HCT116 (cell line): Measurements from ENCODE around the gene PHOSPHO1. TPM values are rescaled to one million over a fixed set of nuclear protein-coding genes. Genes with fewer than 3 reads are reported as not detected.

ENCODE experiments used
- ATAC-seq: fragments of 200-7000 bp; cut with Tn5 transposase; 2 replicates; pipeline ENCODE4 v1.9.1; 2020; ENCODE audit warnings: mild to moderate bottlenecking, moderate library complexity
- BruUV-seq: library from RNA; stranded (reverse); fragments of 400-500 nt; replicated peaks from 2 replicates; lab custom pipeline; 2021; lab: Mats Ljungman, UMichigan
- CTCF ChIA-PET: fragments of 300-600 bp; sonication (Branson Sonifier 250); formaldehyde crosslinking; loops from one replicate; lab custom pipeline; 2021; ENCODE audit warnings: antibody characterized with exemption; lab: Charles Lee
- POLR2A ChIA-PET: fragments of 300-600, 350-600 bp; sonication (Branson Sonifier 250); formaldehyde crosslinking; loops from one replicate; lab custom pipeline; 2021; ENCODE audit warnings: antibody characterized with exemption; lab: Charles Lee
- RAD21 ChIA-PET, 2 experiments: fragments of 300-600 bp; sonication (Branson Sonifier 250); formaldehyde crosslinking; loops; one replicate each; lab custom pipeline; 2023; ENCODE audit warnings: low total read pairs in 2 of 2; ENCODE audit not compliant: uncharacterized antibody in 2 of 2, unreplicated experiment in 2 of 2, low non-redundant PET in 1 of 2; lab: Charles Lee
- DNase-seq: peaks from one replicate; pipeline ENCODE4 v3.0.0-alpha.2; 2010; ENCODE audit warnings: low read depth, low spot score
- H2AFZ ChIP-seq: fragments of 200-600 bp; shearing (Covaris generic), sonication (generic); 2 replicates; pipeline ENCODE4 v1.6.1; 2017; ENCODE audit warnings: low read depth, mixed run types, mixed read lengths, antibody characterized with exemption, low read length; ENCODE audit not compliant: poor library complexity, severe bottlenecking
- H3K27ac ChIP-seq: 2 replicates; pipeline ENCODE4 v1.5.1; 2012; ENCODE audit warnings: low read depth, low read length
- H3K27me3 ChIP-seq: fragments of 200-600 bp; sonication (generic); 2 replicates; pipeline ENCODE4 v1.6.1; 2016; ENCODE audit warnings: mixed run types, low read length, mixed read lengths; ENCODE audit not compliant: insufficient read depth
- H3K36me3 ChIP-seq, 2 experiments: fragments of 200-500 bp in 1 of 2; fragments of 200-600 bp in 1 of 2; sonication (Bioruptor generic) in 1 of 2; sonication (generic) in 1 of 2; 2 replicates each; pipeline versions ENCODE4 v1.5.1 to v1.6.1; 2014 to 2016; ENCODE audit warnings: low read length in 2 of 2, inconsistent platforms in 1 of 2, mixed read lengths in 1 of 2, mixed run types in 1 of 2; ENCODE audit not compliant: insufficient read depth in 2 of 2, control insufficient read depth in 1 of 2
- H3K4me1 ChIP-seq, 2 experiments: fragments of 200-600 bp in 1 of 2; sonication (generic) in 1 of 2; 2 replicates each; pipeline versions ENCODE4 v1.5.1 to v1.6.1; 2012 to 2017; ENCODE audit warnings: low read length in 2 of 2, inconsistent platforms in 1 of 2, mild to moderate bottlenecking in 1 of 2, mixed read lengths in 1 of 2, mixed run types in 1 of 2, moderate library complexity in 1 of 2; ENCODE audit not compliant: insufficient read depth in 2 of 2, control insufficient read depth in 1 of 2
- H3K4me2 ChIP-seq: fragments of 200-600 bp; sonication (generic); 2 replicates; pipeline ENCODE4 v1.6.1; 2017; ENCODE audit warnings: mixed run types, low read length, mixed read lengths
- H3K4me3 ChIP-seq, 2 experiments: fragments of 200-600 bp in 1 of 2; sonication (generic) in 1 of 2; replicated peaks in 1 of 2; 2 replicates each; pipeline ENCODE4 v1.5.1; 2011 to 2016; ENCODE audit warnings: low read length in 2 of 2, control low read depth in 1 of 2, low read depth in 1 of 2, mild to moderate bottlenecking in 1 of 2, mixed read lengths in 1 of 2, mixed run types in 1 of 2
- H3K79me2 ChIP-seq: fragments of 200-600 bp; sonication (generic); 2 replicates; pipeline ENCODE4 v1.6.1; 2017; ENCODE audit warnings: mild to moderate bottlenecking, mixed run types, low read length, moderate library complexity, mixed read lengths; ENCODE audit not compliant: insufficient read depth
- H3K9ac ChIP-seq: fragments of 200-600 bp; sonication (generic); 2 replicates; pipeline ENCODE4 v1.6.1; 2016; ENCODE audit warnings: low read length, mixed read lengths
- H3K9me2 ChIP-seq: fragments of 200-600 bp; sonication (generic), shearing (Covaris generic); 2 replicates; pipeline ENCODE4 v1.6.1; 2017; ENCODE audit warnings: mixed run types, mild to moderate bottlenecking, moderate library complexity; ENCODE audit not compliant: insufficient read depth
- H3K9me3 ChIP-seq, 2 experiments: fragments of 200-500 bp in 1 of 2; fragments of 200-600 bp in 1 of 2; sonication (Bioruptor generic) in 1 of 2; sonication (generic) in 1 of 2; 2 replicates each; pipeline ENCODE4 v1.6.1; 2014 to 2017; ENCODE audit warnings: low read length in 2 of 2, mixed read lengths in 2 of 2, inconsistent platforms in 1 of 2, low read depth in 1 of 2, mild to moderate bottlenecking in 1 of 2, mixed run types in 1 of 2, moderate library complexity in 1 of 2; ENCODE audit not compliant: control insufficient read depth in 1 of 2, insufficient read depth in 1 of 2
- H4K20me1 ChIP-seq: fragments of 200-600 bp; sonication (generic), shearing (Covaris generic); 2 replicates; pipeline ENCODE4 v1.6.1; 2017; ENCODE audit warnings: mixed run types, mild to moderate bottlenecking, moderate library complexity; ENCODE audit not compliant: insufficient read depth
- CBX3 ChIP-seq: IDR thresholded peaks from 2 replicates; pipeline ENCODE4 v1.6.1; 2012; ENCODE audit warnings: low read depth
- CEBPB ChIP-seq: IDR thresholded peaks from 2 replicates; pipeline ENCODE4 v1.6.1; 2012; ENCODE audit warnings: low read depth
- EGR1 ChIP-seq: IDR thresholded peaks from 2 replicates; pipeline ENCODE4 v1.6.1; 2012; ENCODE audit warnings: low read depth
- ELF1 ChIP-seq: IDR thresholded peaks from 2 replicates; pipeline ENCODE4 v1.6.1; 2012; ENCODE audit warnings: low read depth, borderline replicate concordance
- EZH2 ChIP-seq: fragments of 200-600 bp; sonication (generic); IDR thresholded peaks from 2 replicates; pipeline ENCODE4 v1.6.1; 2017; ENCODE audit warnings: antibody characterized with exemption, mixed run types
- EZH2phosphoT487 ChIP-seq: fragments of 200-600 bp; IDR thresholded peaks from 2 replicates; pipeline ENCODE4 v1.6.1; 2018; ENCODE audit warnings: antibody characterized with exemption, borderline replicate concordance
- FOSL1 ChIP-seq: IDR thresholded peaks from 2 replicates; pipeline ENCODE4 v1.6.1; 2012; ENCODE audit warnings: low read depth
- POLR2A ChIP-seq: IDR thresholded peaks from 2 replicates; pipeline ENCODE4 v1.7.0; 2011; ENCODE audit warnings: borderline replicate concordance; ENCODE audit not compliant: insufficient read depth, insufficient read length; ENCODE audit errors: extremely low read depth
- POLR2AphosphoS5 ChIP-seq: IDR thresholded peaks from 2 replicates; pipeline ENCODE4 v1.6.1; 2011; ENCODE audit warnings: mild to moderate bottlenecking, low read depth, low read length, moderate library complexity
- RAD21 ChIP-seq: IDR thresholded peaks from 2 replicates; pipeline ENCODE4 v1.6.1; 2012; ENCODE audit warnings: low read depth, mild to moderate bottlenecking
- SIN3A ChIP-seq: IDR thresholded peaks from 2 replicates; pipeline ENCODE4 v1.6.1; 2012; ENCODE audit warnings: low read depth
- SP1 ChIP-seq: IDR thresholded peaks from 2 replicates; pipeline ENCODE4 v1.6.1; 2012; ENCODE audit warnings: low read depth
- SRF ChIP-seq: IDR thresholded peaks from 2 replicates; pipeline ENCODE4 v1.6.1; 2012; ENCODE audit warnings: low read depth
- TCF7L2 ChIP-seq: IDR thresholded peaks from 2 replicates; pipeline ENCODE4 v1.7.0; 2011; ENCODE audit warnings: borderline replicate concordance, inconsistent platforms; ENCODE audit not compliant: insufficient read depth, insufficient read length; ENCODE audit errors: extremely low read depth
- YY1 ChIP-seq: IDR thresholded peaks from 2 replicates; pipeline ENCODE4 v1.6.1; 2011; ENCODE audit warnings: low read length, low read depth, moderate library complexity, mild to moderate bottlenecking; ENCODE audit not compliant: insufficient replicate concordance; ENCODE audit errors: extremely low read depth
- ZFX ChIP-seq: fragments of 450-650 bp; IDR thresholded peaks from 2 replicates; pipeline ENCODE4 v1.6.1; 2017
- ZNF274 ChIP-seq: fragments of 200-500 bp; sonication (Bioruptor generic); IDR thresholded peaks from 2 replicates; pipeline ENCODE4 v1.6.1; 2014; ENCODE audit warnings: mild to moderate bottlenecking, low read depth, low read length, inconsistent platforms
- intact Hi-C: fragments of 100-400 bp; cut with micrococcal nuclease; formaldehyde crosslinking; loops from 2 replicates; pipeline ENCODE4 v1.10.0; 2022
- total RNA-seq: library from RNA; stranded (reverse); gene quantifications from one replicate; pipeline ENCODE4 v1.2.1, GENCODE V29; 2021; ENCODE audit not compliant: unreplicated experiment
- TF ChIP-seq, protein P1 (sequence below): IDR thresholded peaks from 2 replicates; pipeline ENCODE4 v1.6.1; 2012
- TF ChIP-seq, protein P2 (sequence below): IDR thresholded peaks from 2 replicates; pipeline ENCODE4 v1.6.1; 2012; ENCODE audit warnings: low read depth
- TF ChIP-seq, protein P3 (sequence below), 3 experiments: fragments of 200-600 bp in 1 of 3; sonication (generic) in 1 of 3; IDR thresholded peaks in 2 of 3; conservative IDR thresholded peaks in 1 of 3; 2 replicates each; pipeline ENCODE4 v1.5.1; 2012 to 2017; ENCODE audit warnings: low read depth in 2 of 3, low read length in 2 of 3, antibody characterized with exemption in 1 of 3, borderline replicate concordance in 1 of 3, control low read depth in 1 of 3, mild to moderate bottlenecking in 1 of 3, mixed read lengths in 1 of 3, mixed run types in 1 of 3, moderate library complexity in 1 of 3; ENCODE audit not compliant: insufficient read depth in 1 of 3
- TF ChIP-seq, protein P4 (sequence below): IDR thresholded peaks from 2 replicates; pipeline ENCODE4 v1.6.1; 2012

PHOSPHO1 gene
- total RNA-seq, 1 experiment from 2014 or later = 3.0 TPM

DNA sequence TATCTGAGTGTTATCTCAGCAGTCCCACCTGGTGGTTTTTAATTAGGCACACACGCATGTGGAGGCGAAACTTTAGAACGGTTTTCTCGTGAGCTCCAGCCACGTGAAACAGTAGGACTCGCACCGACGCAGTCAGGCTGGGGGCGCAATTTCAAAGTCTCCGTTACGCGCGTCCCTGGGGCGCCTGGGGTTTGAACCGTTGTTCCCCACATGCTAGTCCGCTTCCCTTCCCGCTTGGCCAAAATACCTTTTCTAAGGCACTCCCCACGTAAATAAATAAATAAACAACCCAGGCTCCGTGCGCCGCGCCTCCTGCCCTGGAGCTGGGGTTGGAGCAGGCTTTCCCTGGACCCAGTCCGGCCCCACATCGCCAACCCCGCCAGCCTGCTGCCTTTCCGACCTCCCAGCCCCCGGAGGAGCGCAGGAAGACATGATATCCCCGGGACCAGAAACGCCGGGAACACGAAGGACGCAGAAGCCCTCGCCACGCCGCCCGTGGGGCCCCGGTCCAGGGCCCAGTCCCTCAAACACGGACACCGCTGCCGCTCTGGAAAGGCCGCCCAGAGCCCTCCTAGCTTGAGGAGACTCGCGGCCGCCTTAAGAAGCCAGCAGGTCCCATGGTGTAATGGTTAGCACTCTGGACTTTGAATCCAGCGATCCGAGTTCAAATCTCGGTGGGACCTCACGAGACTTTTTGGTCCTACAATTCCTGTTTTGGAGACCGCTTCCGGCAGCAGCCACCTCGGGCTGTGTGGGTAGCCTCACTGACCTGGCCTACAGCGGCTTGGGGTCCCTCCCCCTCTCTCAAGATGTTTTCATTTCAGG, 38.5 kb downstream of the PHOSPHO1 start:
- Histone ChIP-seq H2AFZ (peak overlapping the region; percentile 55), H3K27me3 (no peaks in the 10 kb centered on the region), H3K4me1 (peaks cover 13 to 44% of the 10 kb centered on the region in 2 experiments; a peak in 3 of 4 replicates), H3K9ac (peak overlapping the region; percentile 76), H3K9me2 (no peaks in the 10 kb centered on the region), H3K9me3 (no peaks in the 10 kb centered on the region), H3K79me2 (no peaks in the 10 kb centered on the region), H4K20me1 (no peaks in the 10 kb centered on the region), H3K4me3 (peak overlapping the region; percentile 54 to 61), H3K4me2 (peak overlapping the region; percentile 91), H3K27ac (peak overlapping the region; percentile 85), H3K36me3 (no peaks in the 10 kb centered on the region)
- TSS peak; percentile 97 for BruUV-seq
- RAD21 ChIA-PET = interaction anchor here in 1 of 2 experiments (0.6 to 0.7 kb wide), 2 partner anchors 11 to 88 kb away, joined by 3 read pairs; no protein-coding TSS in a partner anchor
- CTCF ChIA-PET = interaction anchor here (0.7 to 2.1 kb wide), 8 partner anchors 12 to 388 kb away, joined by 3 to 26 read pairs (median 6); no protein-coding TSS in a partner anchor
- TF ChIP-seq EGR1 (no peak; the same call in 1 of the 2 replicates), POLR2AphosphoS5 (peak; percentile 56; the same call in 1 of the 2 replicates), CEBPB (no peak), ZNF274 (no peak), ELF1 (no peak; the same call in 1 of the 2 replicates), SP1 (0 out of 2 replicates have a peak, but pooled peaks have one; percentile 2), CBX3 (peak; percentile 95), SRF (peak; percentile 99), EZH2 (no peak), YY1 (peak; percentile 59), RAD21 (no peak; the same call in 1 of the 2 replicates), TCF7L2 (peak; percentile 92), FOSL1 (no peak), ZFX (peak; percentile 69; the same call in 1 of the 2 replicates), SIN3A (0 out of 2 replicates have a peak, but pooled peaks have one; percentile 60), EZH2phosphoT487 (no peak), POLR2A (no peak)
- TF ChIP-seq, protein P1, sequence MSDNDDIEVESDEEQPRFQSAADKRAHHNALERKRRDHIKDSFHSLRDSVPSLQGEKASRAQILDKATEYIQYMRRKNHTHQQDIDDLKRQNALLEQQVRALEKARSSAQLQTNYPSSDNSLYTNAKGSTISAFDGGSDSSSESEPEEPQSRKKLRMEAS = peak; percentile 100
- TF ChIP-seq, protein P2, sequence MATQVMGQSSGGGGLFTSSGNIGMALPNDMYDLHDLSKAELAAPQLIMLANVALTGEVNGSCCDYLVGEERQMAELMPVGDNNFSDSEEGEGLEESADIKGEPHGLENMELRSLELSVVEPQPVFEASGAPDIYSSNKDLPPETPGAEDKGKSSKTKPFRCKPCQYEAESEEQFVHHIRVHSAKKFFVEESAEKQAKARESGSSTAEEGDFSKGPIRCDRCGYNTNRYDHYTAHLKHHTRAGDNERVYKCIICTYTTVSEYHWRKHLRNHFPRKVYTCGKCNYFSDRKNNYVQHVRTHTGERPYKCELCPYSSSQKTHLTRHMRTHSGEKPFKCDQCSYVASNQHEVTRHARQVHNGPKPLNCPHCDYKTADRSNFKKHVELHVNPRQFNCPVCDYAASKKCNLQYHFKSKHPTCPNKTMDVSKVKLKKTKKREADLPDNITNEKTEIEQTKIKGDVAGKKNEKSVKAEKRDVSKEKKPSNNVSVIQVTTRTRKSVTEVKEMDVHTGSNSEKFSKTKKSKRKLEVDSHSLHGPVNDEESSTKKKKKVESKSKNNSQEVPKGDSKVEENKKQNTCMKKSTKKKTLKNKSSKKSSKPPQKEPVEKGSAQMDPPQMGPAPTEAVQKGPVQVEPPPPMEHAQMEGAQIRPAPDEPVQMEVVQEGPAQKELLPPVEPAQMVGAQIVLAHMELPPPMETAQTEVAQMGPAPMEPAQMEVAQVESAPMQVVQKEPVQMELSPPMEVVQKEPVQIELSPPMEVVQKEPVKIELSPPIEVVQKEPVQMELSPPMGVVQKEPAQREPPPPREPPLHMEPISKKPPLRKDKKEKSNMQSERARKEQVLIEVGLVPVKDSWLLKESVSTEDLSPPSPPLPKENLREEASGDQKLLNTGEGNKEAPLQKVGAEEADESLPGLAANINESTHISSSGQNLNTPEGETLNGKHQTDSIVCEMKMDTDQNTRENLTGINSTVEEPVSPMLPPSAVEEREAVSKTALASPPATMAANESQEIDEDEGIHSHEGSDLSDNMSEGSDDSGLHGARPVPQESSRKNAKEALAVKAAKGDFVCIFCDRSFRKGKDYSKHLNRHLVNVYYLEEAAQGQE = no peak
- TF ChIP-seq, protein P3, sequence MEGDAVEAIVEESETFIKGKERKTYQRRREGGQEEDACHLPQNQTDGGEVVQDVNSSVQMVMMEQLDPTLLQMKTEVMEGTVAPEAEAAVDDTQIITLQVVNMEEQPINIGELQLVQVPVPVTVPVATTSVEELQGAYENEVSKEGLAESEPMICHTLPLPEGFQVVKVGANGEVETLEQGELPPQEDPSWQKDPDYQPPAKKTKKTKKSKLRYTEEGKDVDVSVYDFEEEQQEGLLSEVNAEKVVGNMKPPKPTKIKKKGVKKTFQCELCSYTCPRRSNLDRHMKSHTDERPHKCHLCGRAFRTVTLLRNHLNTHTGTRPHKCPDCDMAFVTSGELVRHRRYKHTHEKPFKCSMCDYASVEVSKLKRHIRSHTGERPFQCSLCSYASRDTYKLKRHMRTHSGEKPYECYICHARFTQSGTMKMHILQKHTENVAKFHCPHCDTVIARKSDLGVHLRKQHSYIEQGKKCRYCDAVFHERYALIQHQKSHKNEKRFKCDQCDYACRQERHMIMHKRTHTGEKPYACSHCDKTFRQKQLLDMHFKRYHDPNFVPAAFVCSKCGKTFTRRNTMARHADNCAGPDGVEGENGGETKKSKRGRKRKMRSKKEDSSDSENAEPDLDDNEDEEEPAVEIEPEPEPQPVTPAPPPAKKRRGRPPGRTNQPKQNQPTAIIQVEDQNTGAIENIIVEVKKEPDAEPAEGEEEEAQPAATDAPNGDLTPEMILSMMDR (IDR thresholded peaks at IDR 0.05 in 2 of 3, conservative IDR thresholded peaks at IDR 0.05 in 1 of 3; ENCODE audit: borderline replicate concordance in 1 of 3, insufficient read depth in 1 of 3, low read depth in 2 of 3, low read length in 2 of 3) = peak; percentile 24 to 32 (median 29); a peak in 5 of 6 replicates
- TF ChIP-seq, protein P4, sequence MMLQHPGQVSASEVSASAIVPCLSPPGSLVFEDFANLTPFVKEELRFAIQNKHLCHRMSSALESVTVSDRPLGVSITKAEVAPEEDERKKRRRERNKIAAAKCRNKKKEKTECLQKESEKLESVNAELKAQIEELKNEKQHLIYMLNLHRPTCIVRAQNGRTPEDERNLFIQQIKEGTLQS = peak; percentile 99
- POLR2A ChIA-PET = interaction anchor here (0.6 to 1.6 kb wide), 8 partner anchors 12 to 366 kb away, joined by 3 to 5 read pairs (median 3); partner anchors contain the start of gene PHB1
- DNase-seq (peak; percentile 89), ATAC-seq (peak; percentile 75)
- intact Hi-C loops = loop anchor here (5.0 kb wide), 3 partner anchors 35 to 300 kb away; partner anchors contain the start of genes ATP5MC1 and UBE2Z
